ENCODE measurements around the gene HCCS.

- TF ChIP-seq POLR2A (IDR thresholded peaks at IDR 0.05), result no peak
- no peak for TF ChIP-seq CTCF (IDR thresholded peaks at IDR 0.05)
- no peak for TF ChIP-seq EP300 (IDR thresholded peaks at IDR 0.05; ENCODE audit: low read depth)
Measured at GRCh38 chrX:11081511-11081910, 29.6 kb upstream of the HCCS start.
